GM10266 (cell line): ENCODE results near the gene CNIH2.

ENCODE experiments used
- DNase-seq: peaks from one replicate; pipeline ENCODE4 v3.0.0; 2012; ENCODE audit errors: extremely low spot score
- CTCF ChIP-seq: IDR thresholded peaks from 2 replicates; pipeline ENCODE4 v1.5.1; 2012; ENCODE audit warnings: mild to moderate bottlenecking, low read depth; ENCODE audit not compliant: control insufficient read depth, insufficient read depth; ENCODE audit errors: missing control alignments

The CNIH2 gene

DNA sequence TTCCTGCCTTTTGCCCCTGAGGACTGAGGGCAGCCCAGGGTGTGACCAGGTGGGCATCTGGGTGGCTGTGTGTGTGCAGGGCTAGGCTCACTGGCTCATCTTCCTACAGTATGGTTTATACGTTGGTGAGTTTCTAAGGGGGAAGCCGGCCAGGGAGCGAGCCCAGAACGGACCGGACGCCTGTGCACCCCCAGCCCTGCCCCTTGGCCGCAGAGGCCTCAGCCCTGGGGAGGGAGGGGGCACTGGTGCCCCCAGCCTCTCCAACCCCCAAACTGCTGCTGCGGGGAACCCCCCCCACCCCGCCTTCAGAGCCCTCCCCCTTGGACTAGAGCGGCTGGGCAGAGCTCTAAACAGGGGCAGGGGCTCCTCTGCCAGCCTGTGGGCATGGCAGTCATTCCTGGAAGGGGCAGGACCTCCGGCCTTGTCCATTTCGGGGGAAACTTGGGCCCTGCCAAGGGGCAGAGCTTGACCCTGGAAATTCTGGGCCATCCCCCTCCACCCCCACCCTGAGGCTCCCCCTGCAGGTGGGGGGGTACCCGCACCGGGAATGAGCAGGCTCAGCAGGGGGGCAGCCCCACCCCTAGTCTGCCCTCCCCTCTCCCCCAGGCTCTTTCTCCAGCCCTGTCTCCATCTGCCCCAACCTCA is 5.6 kb downstream of the CNIH2 start:
- DNase-seq = no peak
- TF ChIP-seq CTCF = no peak

GRCh38 chr11:66284526-66285078 is 6.6 kb downstream of the CNIH2 start:
- no peak for DNase-seq
- no peak for TF ChIP-seq CTCF

- no peak for TF ChIP-seq CTCF
- DNase-seq = no peak
These were observed 7.4 kb downstream of the CNIH2 start for GRCh38 chr11:66285250-66285947.

GRCh38 chr11:66286699-66287098 is 8.7 kb downstream of the CNIH2 start:
- no peak for TF ChIP-seq CTCF
- DNase-seq = no peak

DNA sequence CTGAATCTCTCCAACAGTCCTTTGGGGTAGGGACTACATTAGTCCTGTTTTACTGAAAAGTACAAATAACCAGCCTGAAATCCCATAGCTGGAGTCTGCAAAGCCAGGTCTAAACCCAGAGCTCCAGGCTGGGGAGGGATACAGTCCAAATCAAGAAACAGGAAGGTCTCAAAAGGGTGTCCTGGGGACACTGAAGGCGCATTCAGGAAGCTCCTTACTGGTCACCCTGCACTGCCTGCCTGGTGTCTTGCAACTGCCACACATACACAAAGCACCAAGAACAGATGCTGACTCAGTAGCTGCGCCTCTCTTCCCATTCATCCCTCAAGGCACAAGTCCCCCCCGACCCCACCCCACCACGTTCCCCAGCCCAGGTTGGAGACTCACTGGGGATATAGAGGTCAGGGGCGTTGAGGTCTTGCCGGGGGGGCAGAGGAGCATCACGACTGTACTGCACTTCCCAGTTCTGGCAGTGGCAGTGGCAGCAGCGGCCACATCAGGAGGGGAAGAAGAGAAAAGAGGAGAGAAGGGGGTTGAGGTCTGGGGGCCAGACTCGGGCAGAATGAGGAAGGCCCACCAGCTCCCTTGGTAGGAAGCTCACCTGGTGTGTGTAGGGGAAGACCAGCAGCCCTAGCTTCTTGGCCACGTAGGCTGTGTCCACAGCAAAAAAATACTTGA is 9.4 kb downstream of the CNIH2 start:
- no peak for DNase-seq
- no peak for TF ChIP-seq CTCF

DNA sequence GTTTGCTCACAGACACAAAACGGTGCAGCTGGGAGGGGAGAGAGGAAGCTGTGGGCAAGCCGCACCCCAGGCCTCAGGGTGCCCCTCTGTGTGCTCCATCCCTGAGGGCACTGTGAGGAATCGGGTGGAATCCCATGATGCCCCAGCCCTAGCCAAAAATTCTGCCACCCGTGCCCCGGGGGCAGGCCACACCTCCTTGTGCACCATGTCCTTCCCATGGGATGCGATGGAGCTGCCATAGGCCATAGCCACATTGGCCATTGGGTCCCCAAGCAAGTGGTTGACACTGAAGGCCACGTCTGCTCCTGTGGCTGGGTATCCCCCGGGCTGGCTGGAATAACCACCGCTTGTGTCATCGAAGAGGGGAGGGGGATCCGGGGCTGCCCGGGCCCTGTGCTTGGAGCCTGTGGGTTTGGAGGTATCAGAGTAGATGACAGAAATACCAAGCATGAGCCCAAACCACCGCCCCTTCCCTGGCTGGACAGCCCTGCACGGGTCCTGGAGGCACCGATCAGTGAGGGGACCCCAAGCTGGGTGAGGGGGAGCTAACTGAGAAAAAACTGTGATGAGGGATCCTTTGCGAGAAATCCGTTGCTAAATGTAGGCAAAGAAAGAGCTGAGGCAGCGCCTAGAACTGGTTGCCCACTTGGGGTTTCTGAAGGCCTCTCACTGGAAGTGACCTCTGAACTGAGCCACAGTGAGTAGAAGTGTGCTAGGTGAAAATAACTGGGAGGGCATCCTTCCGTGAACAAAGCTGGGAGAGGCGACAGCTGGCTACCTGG is 10.1 kb downstream of the CNIH2 start:
- no peak for DNase-seq
- TF ChIP-seq CTCF = no peak
